ENCODE data around the gene CEP72.
"Not testable (repeated sequence)": the region's sequence is repeated elsewhere in the genome, so short reads cannot be mapped to it uniquely, and the experiment has no call there.

Gene CEP72

GRCh38 chr5:600886-601541, 11.1 kb upstream of the CEP72 start:
- no peak for DNase-seq

- no peak for DNase-seq
Measured at GRCh38 chr5:601771-602465, 10.2 kb upstream of the CEP72 start.

- DNase-seq: no peak
Measured at GRCh38 chr5:602466-603035, 9.6 kb upstream of the CEP72 start.

GRCh38 chr5:603081-603998, 8.8 kb upstream of the CEP72 start:
- no peak for DNase-seq

GRCh38 chr5:604391-604831, 7.7 kb upstream of the CEP72 start:
- DNase-seq: no peak

GRCh38 chr5:605090-605489, 7.0 kb upstream of the CEP72 start:
- DNase-seq: not testable (repeated sequence)

GRCh38 chr5:606061-606460, 6.1 kb upstream of the CEP72 start:
- DNase-seq: no peak

GRCh38 chr5:606526-607399, 5.4 kb upstream of the CEP72 start:
- no peak for DNase-seq

GRCh38 chr5:607541-608428, 4.4 kb upstream of the CEP72 start:
- no peak for DNase-seq

GRCh38 chr5:608429-609370, 3.4 kb upstream of the CEP72 start:
- no peak for DNase-seq

GRCh38 chr5:609506-609905, 2.6 kb upstream of the CEP72 start:
- DNase-seq: no peak

GRCh38 chr5:610011-610743, 2.0 kb upstream of the CEP72 start:
- DNase-seq: no peak

- DNase-seq: no peak
Measured at GRCh38 chr5:610744-611730, 1.1 kb upstream of the CEP72 start.

- DNase-seq: no peak
Measured at GRCh38 chr5:612498-613424, 621 bp downstream of the CEP72 start.

GRCh38 chr5:616484-617039, 4.4 kb downstream of the CEP72 start:
- no peak for DNase-seq

- no peak for DNase-seq
Measured at GRCh38 chr5:617896-618295, 5.8 kb downstream of the CEP72 start.
